Ovary (tissue), 3 donors: ENCODE measurements around the gene WWOX.

Experiments used
- EP300 ChIP-seq: sonication (generic); formaldehyde crosslinking; IDR thresholded peaks from one replicate; pipeline ENCODE4 v1.6.1; 2017; ENCODE audit warnings: antibody characterized with exemption
- POLR2A ChIP-seq: fragments of 450-650 bp; IDR thresholded peaks from one replicate; pipeline ENCODE4 v1.6.1; 2017; ENCODE audit warnings: antibody characterized with exemption, mild to moderate bottlenecking, moderate library complexity
- TF ChIP-seq, protein P1 (sequence below), 3 donors: fragments of 450-650 bp in 2 of 3; fragments of 200-600 bp in 1 of 3; IDR thresholded peaks; one replicate each; pipeline versions ENCODE4 v1.5.1 to v1.8.0; 2016 to 2022; ENCODE audit warnings: antibody characterized with exemption in 3 of 3, mild to moderate bottlenecking in 1 of 3
- donor health status: DM: no; HTN: no; CAD: no.

DNA sequence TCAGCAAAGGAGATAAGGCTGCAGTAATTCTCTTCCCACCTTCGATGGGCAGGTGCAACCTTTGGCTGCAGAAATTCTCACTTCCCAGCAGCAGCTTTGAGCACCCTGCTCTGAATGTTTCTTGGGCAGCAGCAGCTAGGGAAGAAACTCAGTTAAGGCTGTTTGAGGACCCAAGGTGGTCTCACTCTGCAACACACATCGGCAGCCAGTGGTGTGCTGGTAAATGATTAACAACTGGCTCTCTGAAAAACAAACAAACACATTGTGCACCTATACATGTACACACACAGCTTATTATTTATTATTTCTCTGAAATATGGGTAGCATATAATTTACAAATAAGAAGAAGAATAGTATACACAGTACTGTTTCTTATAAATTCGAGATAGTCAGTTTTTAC lies 685.8 kb downstream of the WWOX start:
- TF ChIP-seq POLR2A = no peak
- no peak for TF ChIP-seq EP300
- TF ChIP-seq, protein P1, sequence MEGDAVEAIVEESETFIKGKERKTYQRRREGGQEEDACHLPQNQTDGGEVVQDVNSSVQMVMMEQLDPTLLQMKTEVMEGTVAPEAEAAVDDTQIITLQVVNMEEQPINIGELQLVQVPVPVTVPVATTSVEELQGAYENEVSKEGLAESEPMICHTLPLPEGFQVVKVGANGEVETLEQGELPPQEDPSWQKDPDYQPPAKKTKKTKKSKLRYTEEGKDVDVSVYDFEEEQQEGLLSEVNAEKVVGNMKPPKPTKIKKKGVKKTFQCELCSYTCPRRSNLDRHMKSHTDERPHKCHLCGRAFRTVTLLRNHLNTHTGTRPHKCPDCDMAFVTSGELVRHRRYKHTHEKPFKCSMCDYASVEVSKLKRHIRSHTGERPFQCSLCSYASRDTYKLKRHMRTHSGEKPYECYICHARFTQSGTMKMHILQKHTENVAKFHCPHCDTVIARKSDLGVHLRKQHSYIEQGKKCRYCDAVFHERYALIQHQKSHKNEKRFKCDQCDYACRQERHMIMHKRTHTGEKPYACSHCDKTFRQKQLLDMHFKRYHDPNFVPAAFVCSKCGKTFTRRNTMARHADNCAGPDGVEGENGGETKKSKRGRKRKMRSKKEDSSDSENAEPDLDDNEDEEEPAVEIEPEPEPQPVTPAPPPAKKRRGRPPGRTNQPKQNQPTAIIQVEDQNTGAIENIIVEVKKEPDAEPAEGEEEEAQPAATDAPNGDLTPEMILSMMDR (IDR thresholded peaks at IDR 0.05) = no peak
